Smooth muscle cell (in vitro differentiated cells): ENCODE data around the gene ASAP2. TPM values are rescaled to one million over a fixed set of nuclear protein-coding genes. Genes with fewer than 3 reads are reported as not detected.

Experiments used
- DNase-seq: peaks from one replicate; lab custom pipeline; 2025; ENCODE audit not compliant: unreplicated experiment; lab: John Stamatoyannopoulos, UW
- H2AFZ ChIP-seq: fragments of 200-600 bp; sonication (generic); 2 replicates; pipeline ENCODE4 v1.6.0; 2016; ENCODE audit warnings: antibody characterized with exemption, low read depth, mild to moderate bottlenecking
- H3F3A ChIP-seq: fragments of 200-600 bp; sonication (generic); 2 replicates; pipeline ENCODE4 v1.6.0; 2017; ENCODE audit warnings: antibody characterized with exemption, low read depth
- H3K27ac ChIP-seq: fragments of 200-600 bp; sonication (generic); 2 replicates; pipeline ENCODE4 v1.5.1; 2016; ENCODE audit warnings: low read depth, mild to moderate bottlenecking
- H3K27me3 ChIP-seq: fragments of 200-600 bp; sonication (generic); 2 replicates; pipeline ENCODE4 v1.6.1; 2016; ENCODE audit warnings: low read depth, mild to moderate bottlenecking
- H3K36me3 ChIP-seq: fragments of 200-600 bp; sonication (generic); 2 replicates; pipeline ENCODE4 v1.5.1; 2016; ENCODE audit warnings: low read depth
- H3K4me1 ChIP-seq: fragments of 200-600 bp; sonication (generic); 2 replicates; pipeline ENCODE4 v1.5.1; 2016; ENCODE audit warnings: low read depth
- H3K4me2 ChIP-seq: fragments of 200-600 bp; sonication (generic); 2 replicates; pipeline ENCODE4 v1.6.0; 2016; ENCODE audit warnings: mild to moderate bottlenecking
- H3K4me3 ChIP-seq: fragments of 200-600 bp; sonication (generic); 2 replicates; pipeline ENCODE4 v1.5.1; 2016; ENCODE audit warnings: mild to moderate bottlenecking
- H3K79me2 ChIP-seq: fragments of 200-600 bp; sonication (generic); 2 replicates; pipeline ENCODE4 v1.6.0; 2016; ENCODE audit warnings: low read depth, mild to moderate bottlenecking
- H3K9ac ChIP-seq: fragments of 200-600 bp; sonication (generic); 2 replicates; pipeline ENCODE4 v1.6.0; 2016; ENCODE audit warnings: low read depth
- H3K9me3 ChIP-seq: fragments of 200-600 bp; sonication (generic); replicated peaks from 2 replicates; pipeline ENCODE4 v1.5.1; 2016; ENCODE audit warnings: low read depth
- H4K20me1 ChIP-seq: fragments of 200-600 bp; sonication (generic); 2 replicates; pipeline ENCODE4 v1.6.0; 2016; ENCODE audit warnings: low read depth
- CTCF ChIP-seq: fragments of 200-600 bp; sonication (generic); IDR thresholded peaks from 2 replicates; pipeline ENCODE4 v1.5.1; 2017; ENCODE audit warnings: borderline replicate concordance, mild to moderate bottlenecking, antibody characterized with exemption; ENCODE audit not compliant: insufficient read depth, poor library complexity, severe bottlenecking
- WGBS: methylation state at CpG from one replicate; pipeline ENCODE4 v1.1.7; 2016; ENCODE audit warnings: low lambda C conversion rate; 5-methylcytosine and 5-hydroxymethylcytosine counted together
- polyA plus RNA-seq: library from polyadenylated mRNA; unstranded; fragments of >200 nt; fragmentation: Nextera tagmentation; extraction: Ambion mirVana; gene quantifications from 2 replicates; pipeline ENCODE4 v1.2.1, GENCODE V29; 2016
- total RNA-seq: library from RNA; depleted of rRNA; stranded (reverse); fragments of >200 nt; gene quantifications from 2 replicates; pipeline ENCODE4 v1.2.3, GENCODE V29; 2014

The ASAP2 gene
- total and polyA plus RNA-seq, 2 experiments from 2014 or later = 8.8 to 23.1 TPM

DNA sequence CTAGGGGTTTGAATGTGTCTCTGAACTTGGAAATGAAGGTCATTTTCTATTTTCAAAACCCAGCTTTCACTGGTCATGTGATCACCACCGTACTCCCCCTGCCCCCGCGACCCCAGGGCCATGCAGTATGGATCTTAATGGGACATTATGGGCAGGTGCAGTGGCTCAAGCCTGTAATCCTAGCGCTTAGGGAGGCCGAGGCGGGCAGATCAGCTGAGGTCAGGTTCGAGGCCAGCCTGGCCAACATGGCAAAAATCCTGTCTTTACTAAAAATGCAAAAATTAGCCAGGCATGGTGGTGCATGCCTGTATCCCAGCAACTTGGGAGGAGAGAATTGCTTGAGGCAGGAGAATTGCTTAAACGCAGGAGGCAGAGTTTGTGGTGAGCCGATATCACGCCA lies 139.4 kb downstream of the ASAP2 start:
- Histone ChIP-seq H3K27me3 (no peaks in the 10 kb centered on the region), H3K4me1 (no peaks in the 10 kb centered on the region), H3K79me2 (no peaks in the 10 kb centered on the region), H3K4me3 (no peak overlapping the region), H3K36me3 (no peaks in the 10 kb centered on the region), H3K9me3 (no peaks in the 10 kb centered on the region), H3K9ac (no peak overlapping the region), H4K20me1 (no peaks in the 10 kb centered on the region), H3F3A (peaks cover 4% of the 10 kb centered on the region), H3K4me2 (no peak overlapping the region), H3K27ac (peak overlapping the region; percentile 63), H2AFZ (no peak overlapping the region)
- no peak for DNase-seq
- TF ChIP-seq CTCF = no peak
- 80% methylated on average over 10 of the region's 10 CpGs for WGBS

- no peak overlapping the region for H3K4me2 ChIP-seq
- no peaks in the 10 kb centered on the region for H3K27me3 ChIP-seq
- H3K36me3 ChIP-seq = no peaks in the 10 kb centered on the region
- H4K20me1 ChIP-seq = no peaks in the 10 kb centered on the region
- no peaks in the 10 kb centered on the region for H3K4me1 ChIP-seq
- H3K4me3 ChIP-seq = no peak overlapping the region
- TF ChIP-seq CTCF = no peak
- peaks cover 4% of the 10 kb centered on the region for H3F3A ChIP-seq
- no peaks in the 10 kb centered on the region for H3K79me2 ChIP-seq
- WGBS = 78% methylated on average over 9 of the region's 9 CpGs
- H3K9me3 ChIP-seq = no peaks in the 10 kb centered on the region
- H2AFZ ChIP-seq = no peak overlapping the region
- H3K27ac ChIP-seq = peak overlapping the region; percentile 63
- DNase-seq = no peak
- H3K9ac ChIP-seq = no peak overlapping the region
These were observed 140.3 kb downstream of the ASAP2 start for GRCh38 chr2:9346885-9347284.

DNA sequence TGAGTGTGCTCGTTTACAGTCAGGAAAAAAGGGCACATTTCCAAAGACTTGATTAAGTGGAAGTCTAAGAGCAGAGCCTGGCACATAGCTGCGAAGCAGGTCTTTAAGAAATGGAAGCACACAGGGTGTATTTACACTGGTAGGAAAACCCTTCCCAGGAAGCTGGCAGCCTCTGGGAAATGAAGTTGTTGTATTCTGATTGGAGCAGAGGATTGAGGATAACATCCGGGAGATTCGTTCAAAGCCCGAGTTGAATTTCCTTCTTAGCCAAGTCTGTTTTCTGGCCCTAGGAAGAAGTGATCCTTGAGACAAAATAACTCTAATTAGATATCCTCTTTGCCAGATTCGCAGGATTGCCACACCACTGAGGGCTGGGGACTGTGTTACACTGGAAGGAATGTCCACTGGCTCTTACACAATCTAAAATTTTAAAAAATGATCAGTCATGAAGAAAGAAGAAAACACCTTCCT lies 140.8 kb downstream of the ASAP2 start:
- no peak overlapping the region for H3K4me3 ChIP-seq
- H3F3A ChIP-seq = peaks cover 4% of the 10 kb centered on the region
- no peak overlapping the region for H2AFZ ChIP-seq
- H3K27me3 ChIP-seq = no peaks in the 10 kb centered on the region
- no peaks in the 10 kb centered on the region for H3K36me3 ChIP-seq
- H3K9me3 ChIP-seq = no peaks in the 10 kb centered on the region
- no peak for DNase-seq
- H3K4me2 ChIP-seq = no peak overlapping the region
- no peaks in the 10 kb centered on the region for H4K20me1 ChIP-seq
- H3K27ac ChIP-seq = peak overlapping the region; percentile 63
- no peaks in the 10 kb centered on the region for H3K4me1 ChIP-seq
- no peak for TF ChIP-seq CTCF
- H3K9ac ChIP-seq = no peak overlapping the region
- 84% methylated on average over 6 of the region's 6 CpGs for WGBS
- no peaks in the 10 kb centered on the region for H3K79me2 ChIP-seq

GRCh38 chr2:9354318-9354717 lies 147.7 kb downstream of the ASAP2 start:
- no peaks in the 10 kb centered on the region for H3K27me3 ChIP-seq
- H4K20me1 ChIP-seq = no peaks in the 10 kb centered on the region
- H3K36me3 ChIP-seq = peaks cover 11% of the 10 kb centered on the region
- H3K9me3 ChIP-seq = no peaks in the 10 kb centered on the region
- H3K9ac ChIP-seq = no peak overlapping the region
- H3K4me2 ChIP-seq = no peak overlapping the region
- H3K4me3 ChIP-seq = no peak overlapping the region
- no peaks in the 10 kb centered on the region for H3F3A ChIP-seq
- WGBS = 95% methylated on average over 12 of the region's 12 CpGs
- H2AFZ ChIP-seq = no peak overlapping the region
- H3K79me2 ChIP-seq = no peaks in the 10 kb centered on the region
- no peak for DNase-seq
- no peaks in the 10 kb centered on the region for H3K4me1 ChIP-seq
- no peak overlapping the region for H3K27ac ChIP-seq
- TF ChIP-seq CTCF = no peak
